HFFc6 (cell line): Measurements from ENCODE around the gene MEDAG. TPM values are rescaled to one million over a fixed set of nuclear protein-coding genes. Genes with fewer than 3 reads are reported as not detected.

Experiments
- DNase-seq: peaks from one replicate; pipeline ENCODE4 v3.0.0-alpha.2; 2018
- H3K27ac Mint-ChIP-seq: 2 replicates; pipeline ENCODE4 v1.8.0; 2020; ENCODE audit warnings: mild to moderate bottlenecking, mixed read lengths
- H3K27me3 Mint-ChIP-seq: 2 replicates; pipeline ENCODE4 v1.8.0; 2021; ENCODE audit warnings: mild to moderate bottlenecking, moderate library complexity, mixed read lengths; ENCODE audit not compliant: insufficient read depth
- H3K36me3 Mint-ChIP-seq: 2 replicates; pipeline ENCODE4 v1.8.0; 2021; ENCODE audit warnings: low read depth, mixed read lengths
- H3K4me1 Mint-ChIP-seq: 2 replicates; pipeline ENCODE4 v1.8.0; 2020; ENCODE audit warnings: low read depth, mixed read lengths
- H3K4me3 Mint-ChIP-seq: 2 replicates; pipeline ENCODE4 v1.8.0; 2020; ENCODE audit warnings: mild to moderate bottlenecking, moderate library complexity, mixed read lengths
- H3K9me3 Mint-ChIP-seq: 2 replicates; pipeline ENCODE4 v1.8.0; 2020; ENCODE audit warnings: mild to moderate bottlenecking, mixed read lengths
- CTCF ChIP-seq: fragments of 200-600 bp; sonication (generic); IDR thresholded peaks from 2 replicates; pipeline ENCODE4 v1.5.0; 2021; ENCODE audit warnings: antibody characterized with exemption, mild to moderate bottlenecking
- total RNA-seq, 6 experiments: library from RNA; stranded (reverse); fragmentation: NEBNext Ultra II Directional; extraction: Animal tissue kit (Norgen Biotek cat#: 25700); gene quantifications; 2 replicates in 1 of 6; 3 replicates in 5 of 6; pipeline ENCODE4 v1.2.3, GENCODE V29; 2021

Gene MEDAG
- total RNA-seq, 6 experiments from 2014 or later = 0.11 to 0.40 (median 0.33) TPM; not detected in 3

GRCh38 chr13:30880856-30881155 is 25.3 kb upstream of the MEDAG start:
- H3K36me3 Mint-ChIP-seq = no peaks in the 10 kb centered on the region
- peaks cover 56% of the 10 kb centered on the region for H3K4me1 Mint-ChIP-seq
- H3K9me3 Mint-ChIP-seq = no peaks in the 10 kb centered on the region
- peaks cover 2% of the 10 kb centered on the region; the same call in 1 of the 2 replicates for H3K27me3 Mint-ChIP-seq
- peak overlapping the region; percentile 88 for H3K27ac Mint-ChIP-seq
- peak; percentile 85 for DNase-seq
- H3K4me3 Mint-ChIP-seq = peak overlapping the region; percentile 47; the same call in 1 of the 2 replicates
- no peak for TF ChIP-seq CTCF

GRCh38 chr13:30881191-30881651 is 24.9 kb upstream of the MEDAG start:
- H3K9me3 Mint-ChIP-seq = no peaks in the 10 kb centered on the region
- no peaks in the 10 kb centered on the region for H3K36me3 Mint-ChIP-seq
- peaks cover 2% of the 10 kb centered on the region; the same call in 1 of the 2 replicates for H3K27me3 Mint-ChIP-seq
- no peak for DNase-seq
- peak overlapping the region; percentile 88 for H3K27ac Mint-ChIP-seq
- H3K4me1 Mint-ChIP-seq = peaks cover 54% of the 10 kb centered on the region
- no peak for TF ChIP-seq CTCF
- peak overlapping the region; percentile 47; the same call in 1 of the 2 replicates for H3K4me3 Mint-ChIP-seq

- no peak for TF ChIP-seq CTCF
- H3K36me3 Mint-ChIP-seq = no peaks in the 10 kb centered on the region
- H3K27me3 Mint-ChIP-seq = peaks cover 2% of the 10 kb centered on the region; the same call in 1 of the 2 replicates
- no peaks in the 10 kb centered on the region for H3K9me3 Mint-ChIP-seq
- H3K4me1 Mint-ChIP-seq = peaks cover 44% of the 10 kb centered on the region
- H3K27ac Mint-ChIP-seq = no peak overlapping the region
- DNase-seq = no peak
- no peak overlapping the region for H3K4me3 Mint-ChIP-seq
These were observed 23.8 kb upstream of the MEDAG start for GRCh38 chr13:30882026-30882850.

- no peak for DNase-seq
- no peaks in the 10 kb centered on the region for H3K9me3 Mint-ChIP-seq
- H3K27me3 Mint-ChIP-seq = peaks cover 6% of the 10 kb centered on the region
- TF ChIP-seq CTCF = no peak
- no peak overlapping the region for H3K27ac Mint-ChIP-seq
- H3K36me3 Mint-ChIP-seq = no peaks in the 10 kb centered on the region
- peaks cover 37% of the 10 kb centered on the region for H3K4me1 Mint-ChIP-seq
- H3K4me3 Mint-ChIP-seq = no peak overlapping the region
These were observed 22.9 kb upstream of the MEDAG start for GRCh38 chr13:30882996-30883766.

- Mint-ChIP-seq H3K4me3 (no peak overlapping the region), H3K9me3 (no peaks in the 10 kb centered on the region; the same call in 1 of the 2 replicates)
These were observed 21.5 kb upstream of the MEDAG start for GRCh38 chr13:30884543-30884942.

More at GRCh38 chr13:30884543-30884942, 21.5 kb upstream of the MEDAG start:
- no peak for TF ChIP-seq CTCF
- Mint-ChIP-seq H3K27me3 (peaks cover 6% of the 10 kb centered on the region), H3K36me3 (no peaks in the 10 kb centered on the region), H3K4me1 (peaks cover 36% of the 10 kb centered on the region), H3K27ac (no peak overlapping the region)
- DNase-seq = no peak
